SK-N-MC (cell line): ENCODE data around the gene UGT1A3.
"Not testable (repeated sequence)": the region's sequence is repeated elsewhere in the genome, so short reads cannot be mapped to it uniquely, and the experiment has no call there.

Experiments
- DNase-seq: peaks from one replicate; pipeline ENCODE4 v3.0.0-alpha.2; 2011; ENCODE audit warnings: low read depth, low spot score
- H3K27ac ChIP-seq: fragments of 200-600 bp; sonication (generic); 2 replicates; pipeline ENCODE4 v1.5.1; 2016; ENCODE audit warnings: mixed run types
- H3K36me3 ChIP-seq: fragments of 200-600 bp; sonication (generic); 2 replicates; pipeline ENCODE4 v1.6.1; 2017; ENCODE audit warnings: antibody characterized with exemption, low read length, mixed read lengths; ENCODE audit not compliant: insufficient read depth
- H3K4me3 ChIP-seq: fragments of 200-600 bp; sonication (generic); 2 replicates; pipeline ENCODE4 v1.5.1; 2016
- H3K9ac ChIP-seq: fragments of 200-600 bp; sonication (generic); 2 replicates; pipeline ENCODE4 v1.8.0; 2017; ENCODE audit warnings: mixed run types, mixed read lengths; ENCODE audit not compliant: insufficient read length
- H3K9me3 ChIP-seq: fragments of 200-600 bp; sonication (generic); 2 replicates; pipeline ENCODE4 v1.6.1; 2017; ENCODE audit warnings: low read depth, mild to moderate bottlenecking, antibody characterized with exemption, low read length, moderate library complexity, mixed read lengths
- EZH2 ChIP-seq: fragments of 200-600 bp; sonication (generic); IDR thresholded peaks from one replicate; pipeline ENCODE4 v1.6.1; 2017; ENCODE audit warnings: antibody characterized with exemption
- FOXP2 ChIP-seq: optimal IDR thresholded peaks from 2 replicates; pipeline ENCODE3; 2011; ENCODE audit warnings: mild to moderate bottlenecking, moderate library complexity; ENCODE audit not compliant: insufficient read depth; ENCODE audit errors: extremely low read length, control extremely low read depth
- POLR2AphosphoS5 ChIP-seq: IDR thresholded peaks from 2 replicates; pipeline ENCODE4 v1.6.1; 2012; ENCODE audit warnings: mild to moderate bottlenecking, low read depth, low read length, borderline replicate concordance

Gene UGT1A3

DNA sequence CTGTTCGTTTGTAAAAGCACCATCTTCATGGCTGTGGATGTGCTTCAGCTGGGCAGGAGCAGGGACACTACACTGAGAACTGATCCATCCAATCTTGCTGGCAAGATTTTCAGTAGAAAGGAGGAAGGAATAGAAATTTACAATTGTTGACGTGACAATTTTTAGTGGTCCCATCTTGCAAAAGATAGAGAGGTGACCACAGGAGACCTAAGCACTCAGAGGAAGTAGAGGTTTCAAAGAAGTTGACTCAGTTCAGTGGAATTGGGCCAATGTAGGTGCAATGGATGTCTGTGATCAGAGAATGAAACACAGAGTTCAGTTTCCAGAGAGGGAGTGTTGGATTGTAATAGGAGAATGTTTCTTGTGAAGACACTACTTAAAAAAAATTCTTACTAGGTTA, 14.7 kb upstream of the UGT1A3 start:
- no peak overlapping the region for H3K4me3 ChIP-seq
- no peak overlapping the region for H3K27ac ChIP-seq
- no peak overlapping the region for H3K9ac ChIP-seq
- TF ChIP-seq POLR2AphosphoS5 (no peak), FOXP2 (no peak), EZH2 (no peak)
- H3K36me3 ChIP-seq = no peaks in the 10 kb centered on the region
- no peaks in the 10 kb centered on the region for H3K9me3 ChIP-seq
- DNase-seq = no peak

DNA sequence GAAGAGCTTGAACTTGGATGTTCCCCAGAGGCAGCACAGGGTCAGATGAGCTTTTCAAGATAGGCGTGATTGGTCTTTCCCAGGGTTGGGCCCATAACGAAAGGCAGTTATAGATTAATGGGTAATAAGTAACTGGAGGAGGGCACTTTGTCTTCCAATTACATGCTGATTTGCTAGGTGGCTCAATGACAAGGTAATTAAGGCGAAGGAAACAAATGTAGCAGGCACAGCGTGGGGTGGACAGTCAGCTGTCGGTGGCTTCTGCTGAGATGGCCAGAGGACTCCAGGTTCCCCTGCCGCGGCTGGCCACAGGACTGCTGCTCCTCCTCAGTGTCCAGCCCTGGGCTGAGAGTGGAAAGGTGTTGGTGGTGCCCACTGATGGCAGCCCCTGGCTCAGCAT, 10.3 kb upstream of the UGT1A3 start, which contains the start of gene UGT1A4:
UGT1A4 (plus strand) TSS at position 185 of the 400 bp plus-strand sequence; CDS start at position 270, 85 bp downstream.
- H3K9ac ChIP-seq = no peak within 1 kb of the TSS
- no peaks in the 10 kb centered on the region for H3K36me3 ChIP-seq
- no peaks in the 10 kb centered on the region for H3K9me3 ChIP-seq
- DNase-seq = no peak
- no peak for TF ChIP-seq EZH2
- no peak for TF ChIP-seq FOXP2
- TF ChIP-seq POLR2AphosphoS5 = no peak
- no peak within 1 kb of the TSS for H3K27ac ChIP-seq
- H3K4me3 ChIP-seq = no peak within 1 kb of the TSS

DNA sequence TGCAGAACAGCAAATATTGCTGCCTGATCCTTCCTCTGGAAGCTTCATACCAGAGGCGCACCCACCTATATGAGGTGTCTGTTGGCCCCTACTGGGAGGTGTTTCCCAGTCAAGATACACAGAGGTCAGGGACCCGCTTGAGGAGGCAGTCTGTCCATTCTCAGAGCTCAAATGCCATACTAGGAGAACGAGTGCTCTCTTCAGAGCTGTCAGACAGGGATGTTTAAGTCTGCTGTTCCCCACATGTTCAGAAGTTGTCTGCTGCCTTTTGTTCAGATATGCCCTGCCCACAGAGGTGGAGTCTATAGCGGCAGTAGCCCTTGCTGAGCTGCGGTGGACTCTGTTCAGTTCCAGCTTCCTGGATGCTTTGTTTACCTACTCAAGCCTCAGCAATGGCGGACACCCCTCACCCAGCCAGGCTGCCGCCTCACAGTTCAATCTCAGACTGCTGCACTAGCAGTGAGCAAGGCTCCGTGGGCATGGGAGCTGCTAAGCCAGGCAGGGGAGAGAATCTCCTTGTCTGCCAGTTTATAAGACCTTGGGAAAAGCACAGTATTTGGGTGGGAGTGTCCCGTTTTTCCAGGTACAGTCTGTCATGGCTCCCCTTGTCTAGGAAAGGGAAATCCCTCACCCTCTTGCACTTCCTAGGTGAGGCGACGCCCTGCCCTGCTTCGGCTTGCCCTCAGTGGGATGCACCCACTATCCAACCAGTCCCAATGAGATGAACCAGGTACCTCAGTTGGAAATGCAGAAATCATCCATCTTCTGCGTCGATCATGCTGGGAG, 8.2 kb downstream of the UGT1A3 start:
- not testable (repeated sequence) for H3K9ac ChIP-seq, H3K9me3 ChIP-seq, H3K4me3 ChIP-seq, H3K36me3 ChIP-seq, H3K27ac ChIP-seq, DNase-seq

DNA sequence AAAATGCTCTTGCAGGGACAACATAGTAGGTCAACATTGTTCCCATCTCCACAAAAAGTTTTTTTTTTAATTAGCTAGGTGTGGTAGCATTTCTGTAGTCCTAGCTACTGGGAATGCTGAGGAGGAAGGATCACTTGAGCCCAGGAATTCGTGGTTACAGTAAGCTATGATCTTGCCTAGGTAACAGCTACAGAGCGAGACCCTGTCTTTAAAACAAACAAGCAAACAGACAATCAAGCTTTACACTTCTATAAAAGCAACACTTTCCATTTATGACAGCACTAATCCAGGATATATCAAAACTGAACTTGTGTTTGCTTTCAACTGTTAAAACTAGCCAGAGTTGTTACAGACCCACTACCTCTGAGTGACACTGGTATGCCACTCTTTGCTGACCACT, 12.0 kb downstream of the UGT1A3 start:
- Histone ChIP-seq H3K9ac (no peak overlapping the region), H3K27ac (no peak overlapping the region), H3K9me3 (no peaks in the 10 kb centered on the region), H3K36me3 (no peaks in the 10 kb centered on the region), H3K4me3 (no peak overlapping the region)
- TF ChIP-seq FOXP2 = no peak
- no peak for TF ChIP-seq EZH2
- no peak for TF ChIP-seq POLR2AphosphoS5
- DNase-seq = no peak

DNA sequence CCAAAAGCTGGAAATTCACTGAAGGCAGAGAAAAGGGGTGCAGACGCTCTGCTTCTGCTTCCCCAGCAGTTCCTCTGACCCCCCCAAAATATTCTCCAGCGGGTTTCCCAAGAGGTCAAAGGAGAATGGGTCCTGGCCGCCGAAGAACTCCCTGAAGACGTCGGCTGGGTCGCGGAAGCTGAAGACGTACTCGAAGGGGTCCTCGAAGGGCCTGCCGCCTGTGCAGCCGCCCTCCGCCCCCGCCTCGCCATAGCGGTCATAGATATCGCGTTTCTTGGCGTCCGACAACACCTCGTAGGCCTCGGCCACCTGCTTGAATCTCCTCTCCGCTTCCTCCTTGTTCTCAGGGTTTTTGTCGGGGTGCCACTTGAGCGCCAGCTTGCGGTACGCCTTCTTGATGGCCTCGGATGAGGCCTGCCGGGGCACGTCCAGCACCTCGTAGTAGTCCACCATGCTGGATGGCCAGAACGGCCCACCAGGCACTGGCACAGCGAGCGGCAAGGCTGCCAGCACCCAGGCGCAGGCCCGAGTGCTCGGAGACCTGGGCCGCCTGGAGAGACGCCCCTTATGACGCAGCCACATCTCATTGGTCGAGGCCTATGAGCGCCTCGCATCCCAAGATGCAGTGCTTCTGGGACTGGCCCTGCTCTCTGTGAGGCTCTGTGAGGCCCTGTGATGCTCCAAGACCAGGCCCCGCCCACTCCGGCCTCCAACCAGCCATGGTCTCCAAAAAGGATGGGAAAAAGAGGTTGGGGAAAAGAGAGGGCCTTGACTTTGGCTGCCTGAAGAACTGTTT, 14.8 kb downstream of the UGT1A3 start:
- Histone ChIP-seq H3K4me3 (no peak overlapping the region), H3K27ac (no peak overlapping the region), H3K9me3 (no peaks in the 10 kb centered on the region), H3K9ac (no peak overlapping the region), H3K36me3 (no peaks in the 10 kb centered on the region)
- no peak for TF ChIP-seq EZH2
- TF ChIP-seq POLR2AphosphoS5 = no peak
- no peak for TF ChIP-seq FOXP2
- DNase-seq = no peak

DNA sequence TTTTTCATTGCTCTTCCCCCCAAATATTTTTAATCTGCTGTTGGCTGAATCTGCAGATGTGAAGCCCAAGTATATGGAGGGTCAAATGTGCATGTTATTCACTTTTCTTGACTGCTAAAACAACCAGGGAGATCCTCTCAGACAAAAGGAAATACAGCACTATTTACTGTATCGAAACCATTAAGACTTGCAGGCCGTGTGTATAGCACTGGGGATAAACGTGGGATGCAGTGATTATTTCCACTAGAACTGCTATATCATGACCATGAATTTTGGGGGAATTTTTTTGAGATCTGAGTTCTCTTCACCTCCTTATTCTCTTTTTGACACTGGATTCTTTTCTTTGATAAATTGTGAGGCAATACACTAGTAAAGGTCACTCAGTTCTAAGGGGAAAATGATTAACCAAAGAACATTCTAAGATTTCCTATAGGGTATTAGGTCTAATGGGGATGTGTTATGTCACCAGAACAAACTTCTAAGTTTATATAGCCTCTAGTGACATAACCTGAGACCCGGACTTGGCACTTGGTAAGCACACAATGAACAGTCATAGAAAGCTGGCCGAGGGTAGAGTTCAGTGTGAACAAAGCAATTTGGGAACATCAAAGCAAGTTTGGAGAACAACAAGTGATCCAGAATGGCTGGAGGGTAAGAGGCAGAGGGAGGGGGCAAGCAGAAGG, 16.4 kb downstream of the UGT1A3 start:
- TF ChIP-seq POLR2AphosphoS5 = no peak
- TF ChIP-seq FOXP2 = no peak
- TF ChIP-seq EZH2 = no peak
- H3K27ac ChIP-seq = no peak overlapping the region
- H3K4me3 ChIP-seq = no peak overlapping the region
- no peaks in the 10 kb centered on the region for H3K9me3 ChIP-seq
- no peak for DNase-seq
- H3K9ac ChIP-seq = no peak overlapping the region
- no peaks in the 10 kb centered on the region for H3K36me3 ChIP-seq

DNA sequence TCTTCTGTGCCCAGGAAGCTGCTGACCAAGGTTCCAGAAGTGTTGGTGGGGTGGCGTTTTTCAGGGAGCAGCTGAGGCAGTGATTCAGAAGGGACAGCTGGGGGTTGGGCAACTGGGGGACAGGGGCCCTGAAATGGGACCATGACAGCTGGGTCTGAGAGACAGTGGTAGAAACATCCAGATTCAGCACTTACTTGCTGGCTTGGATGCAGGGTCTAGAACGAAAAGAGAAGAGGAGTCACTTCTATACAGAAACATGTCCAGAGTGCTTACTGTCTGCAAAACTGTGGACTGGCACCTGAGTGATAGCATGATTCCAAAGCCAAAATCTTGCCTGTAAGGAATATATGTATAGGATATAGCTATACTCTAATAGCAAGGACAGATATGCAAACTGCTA, 17.0 kb downstream of the UGT1A3 start:
- DNase-seq, H3K36me3 ChIP-seq, H3K27ac ChIP-seq, H3K9ac ChIP-seq, H3K4me3 ChIP-seq, H3K9me3 ChIP-seq: not testable (repeated sequence)

DNA sequence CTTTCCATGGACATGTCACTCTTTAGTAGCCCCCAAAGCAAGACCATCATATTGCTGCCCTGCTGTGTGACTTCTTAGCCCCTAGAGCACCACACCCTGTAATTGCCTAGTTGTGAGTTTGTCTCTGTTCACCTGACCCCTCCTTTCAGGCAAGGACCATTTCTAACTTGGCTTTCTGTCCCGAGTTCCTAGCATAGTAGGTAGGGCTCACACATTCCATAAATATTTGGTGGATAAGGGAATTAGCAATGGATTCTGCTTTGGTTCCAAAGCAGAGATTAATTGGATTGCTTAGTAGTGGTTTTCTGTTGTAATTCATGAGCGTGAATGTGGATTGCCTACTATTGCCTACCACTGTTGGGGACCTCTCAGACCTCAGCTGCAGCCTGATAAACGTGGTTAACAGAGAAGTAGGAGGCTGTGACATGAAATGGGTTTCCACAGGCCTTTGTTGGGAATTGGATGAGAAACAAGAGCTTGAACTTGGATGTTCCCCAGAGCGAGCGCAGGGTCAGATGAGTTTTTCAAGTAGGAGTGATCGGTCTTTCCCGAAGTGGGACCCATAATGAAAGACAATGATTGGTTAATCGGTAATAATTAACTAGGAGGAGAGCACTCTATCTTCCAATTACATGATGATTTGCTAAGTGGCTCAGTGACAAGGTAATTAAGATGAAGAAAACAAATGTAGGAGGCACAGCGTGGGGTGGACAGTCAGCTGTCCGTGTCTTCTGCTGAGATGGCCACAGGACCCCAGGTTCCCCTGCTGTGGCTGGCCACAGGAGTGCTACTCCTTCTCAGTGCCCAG, 17.8 kb downstream of the UGT1A3 start:
- no peak for DNase-seq
- no peak overlapping the region for H3K27ac ChIP-seq
- TF ChIP-seq POLR2AphosphoS5 (no peak), EZH2 (no peak), FOXP2 (no peak)
- H3K36me3 ChIP-seq = no peaks in the 10 kb centered on the region
- H3K9me3 ChIP-seq = no peaks in the 10 kb centered on the region
- no peak overlapping the region for H3K4me3 ChIP-seq
- H3K9ac ChIP-seq = no peak overlapping the region
